Muscle of arm (tissue), 12 donors: ENCODE data around the gene FOXA1. TPM values are rescaled to one million over a fixed set of nuclear protein-coding genes. Genes with fewer than 3 reads are reported as not detected.
"Not testable (repeated sequence)": the region's sequence is repeated elsewhere in the genome, so short reads cannot be mapped to it uniquely, and the experiment has no call there.

ENCODE experiments used
- DNase-seq: peaks from one replicate; pipeline ENCODE4 v3.0.0-alpha.2; 2013
- polyA plus RNA-seq, 12 donors: library from polyadenylated mRNA; unstranded; fragments of 120-200 nt; gene quantifications; one replicate each; pipeline ENCODE4 v1.2.1, GENCODE V29; 2013; ENCODE audit not compliant: insufficient read length in 12 of 12

The FOXA1 gene
- polyA plus RNA-seq, 12 donors: 0.11 to 13.3 (median 0.17) TPM; not detected in 1

- no peak for DNase-seq
These were observed 36.3 kb downstream of the FOXA1 start for GRCh38 chr14:37558740-37559139.

GRCh38 chr14:37555596-37555995, 39.5 kb downstream of the FOXA1 start:
- DNase-seq: not testable (repeated sequence)

GRCh38 chr14:37553935-37554550, 41.0 kb downstream of the FOXA1 start:
- no peak for DNase-seq

- no peak for DNase-seq
These were observed 43.9 kb downstream of the FOXA1 start for GRCh38 chr14:37551119-37551518.

- DNase-seq: peak; percentile 2
These were observed 44.5 kb downstream of the FOXA1 start for GRCh38 chr14:37550511-37550910.

- DNase-seq: no peak
These were observed 48.2 kb downstream of the FOXA1 start for GRCh38 chr14:37546621-37547447.

- no peak for DNase-seq
These were observed 49.9 kb downstream of the FOXA1 start for GRCh38 chr14:37545174-37545573.

GRCh38 chr14:37544407-37544806, 50.6 kb downstream of the FOXA1 start:
- no peak for DNase-seq

GRCh38 chr14:37539992-37540391, 55.1 kb downstream of the FOXA1 start:
- DNase-seq: no peak

Other genes with a start within 250 kb of the FOXA1 start
- under 1 TPM in 5 of 12 donors, not detected in 7; 0.14 to 0.47 (median 0.21) TPM for gene TTC6, start 380 bp upstream of the FOXA1 start, polyA plus RNA-seq